H1 (cell line): ENCODE measurements around the gene FPGS. TPM values are rescaled to one million over a fixed set of nuclear protein-coding genes. Genes with fewer than 3 reads are reported as not detected.

Experiments
- polyA plus RNA-seq, 7 experiments: library from polyadenylated mRNA; depleted of rRNA in 3 of 7; stranded (reverse) in 5 of 7; unstranded in 2 of 7; fragments of >200 nt in 5 of 7; fragments of 200-250 nt in 2 of 7; gene quantifications; 1 replicate in 5 of 7; 2 replicates in 1 of 7; 4 replicates in 1 of 7; pipeline versions ENCODE4 v1.2.1 to v1.2.3, GENCODE V29; 2011 to 2013; ENCODE audit warnings: missing spikeins in 2 of 7, mixed read lengths in 2 of 7
- total RNA-seq: library from RNA; stranded (reverse); fragmentation: NEBNext Ultra II Directional; extraction: Animal tissue kit (Norgen Biotek cat#: 25700); gene quantifications from 2 replicates; pipeline ENCODE4 v1.2.1, GENCODE V29; 2021
- TF ChIP-seq, protein P1 (sequence below): IDR thresholded peaks from 2 replicates; pipeline ENCODE4 v1.6.1; 2011; ENCODE audit warnings: low read length, improper control_type of control experiment

The FPGS gene
- total and polyA plus RNA-seq, 2 of the 8 experiments (the other 6 are each of a cell fraction or from before 2014, with no cell fraction given), result 62.4 to 83.0 TPM

DNA sequence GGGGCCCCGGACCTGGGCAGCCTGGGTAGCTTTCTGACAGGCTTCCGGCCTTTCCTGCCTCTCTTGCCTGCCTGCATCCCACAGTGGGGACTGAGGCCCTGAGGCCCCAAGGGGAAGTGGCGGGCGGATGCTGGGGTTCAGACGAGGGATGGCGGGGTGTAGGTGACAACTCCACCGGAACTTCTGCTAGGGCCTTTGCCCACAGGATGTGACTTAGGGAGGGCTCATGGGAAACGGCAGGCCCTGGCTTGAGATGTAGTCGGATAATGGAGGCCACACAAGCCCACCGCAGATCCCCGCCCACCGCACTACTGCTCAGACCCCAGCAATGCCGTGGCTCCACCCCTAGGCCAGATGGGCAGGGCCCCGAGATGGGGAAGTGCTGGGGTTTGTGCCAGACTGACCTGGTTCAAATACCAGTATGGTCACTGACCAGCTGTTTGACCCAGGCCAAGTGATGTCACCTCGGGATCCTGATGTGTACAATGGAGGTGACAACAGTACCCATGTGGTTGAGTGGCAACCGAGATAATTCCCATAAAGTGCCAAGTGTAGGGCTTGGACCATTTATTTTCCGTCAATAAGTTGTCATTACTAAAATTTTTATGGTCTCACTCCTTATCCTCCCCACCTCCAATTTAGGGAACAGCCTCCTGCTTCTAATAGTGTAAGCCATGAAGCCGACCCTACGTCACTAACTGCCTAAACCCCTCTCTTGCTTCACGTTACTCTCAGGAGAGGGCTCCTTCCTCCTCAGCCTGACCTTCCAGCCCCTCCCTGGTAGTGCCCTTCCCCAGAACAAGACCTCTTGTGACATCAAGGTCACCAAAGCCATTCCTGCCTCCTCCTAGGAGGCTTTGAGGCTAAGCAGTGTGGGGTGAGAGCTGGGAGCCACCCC lies 19.3 kb upstream of the FPGS start (continued):
- TF ChIP-seq, protein P1, sequence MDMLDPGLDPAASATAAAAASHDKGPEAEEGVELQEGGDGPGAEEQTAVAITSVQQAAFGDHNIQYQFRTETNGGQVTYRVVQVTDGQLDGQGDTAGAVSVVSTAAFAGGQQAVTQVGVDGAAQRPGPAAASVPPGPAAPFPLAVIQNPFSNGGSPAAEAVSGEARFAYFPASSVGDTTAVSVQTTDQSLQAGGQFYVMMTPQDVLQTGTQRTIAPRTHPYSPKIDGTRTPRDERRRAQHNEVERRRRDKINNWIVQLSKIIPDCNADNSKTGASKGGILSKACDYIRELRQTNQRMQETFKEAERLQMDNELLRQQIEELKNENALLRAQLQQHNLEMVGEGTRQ, result no peak
